T-helper 1 cell (primary cell): ENCODE measurements around the gene ZNF839.

ENCODE experiments used
- DNase-seq, 5 donors: peaks; one replicate each; pipeline ENCODE4 v3.0.0-alpha.2; 2012 to 2020

ZNF839 gene

DNA sequence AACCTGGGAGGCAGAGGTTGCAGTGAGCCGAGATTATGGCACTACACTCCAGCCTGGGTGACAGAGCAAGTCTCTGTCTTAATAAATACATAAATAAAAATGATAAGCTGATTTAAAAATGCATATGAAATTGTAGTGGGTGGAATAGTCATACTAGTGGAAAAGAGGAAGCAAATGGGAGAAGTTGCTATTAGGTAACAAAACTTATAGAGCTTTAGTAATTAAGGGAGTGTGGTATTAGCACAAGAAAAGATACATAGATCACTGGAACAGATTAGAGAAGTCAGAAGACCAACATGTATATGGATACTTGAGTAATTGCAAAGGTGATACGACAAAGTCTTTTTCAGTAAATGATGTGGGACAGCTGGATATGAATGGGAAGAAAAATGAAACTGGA, 69.7 kb downstream of the ZNF839 start:
- no peak for DNase-seq

DNA sequence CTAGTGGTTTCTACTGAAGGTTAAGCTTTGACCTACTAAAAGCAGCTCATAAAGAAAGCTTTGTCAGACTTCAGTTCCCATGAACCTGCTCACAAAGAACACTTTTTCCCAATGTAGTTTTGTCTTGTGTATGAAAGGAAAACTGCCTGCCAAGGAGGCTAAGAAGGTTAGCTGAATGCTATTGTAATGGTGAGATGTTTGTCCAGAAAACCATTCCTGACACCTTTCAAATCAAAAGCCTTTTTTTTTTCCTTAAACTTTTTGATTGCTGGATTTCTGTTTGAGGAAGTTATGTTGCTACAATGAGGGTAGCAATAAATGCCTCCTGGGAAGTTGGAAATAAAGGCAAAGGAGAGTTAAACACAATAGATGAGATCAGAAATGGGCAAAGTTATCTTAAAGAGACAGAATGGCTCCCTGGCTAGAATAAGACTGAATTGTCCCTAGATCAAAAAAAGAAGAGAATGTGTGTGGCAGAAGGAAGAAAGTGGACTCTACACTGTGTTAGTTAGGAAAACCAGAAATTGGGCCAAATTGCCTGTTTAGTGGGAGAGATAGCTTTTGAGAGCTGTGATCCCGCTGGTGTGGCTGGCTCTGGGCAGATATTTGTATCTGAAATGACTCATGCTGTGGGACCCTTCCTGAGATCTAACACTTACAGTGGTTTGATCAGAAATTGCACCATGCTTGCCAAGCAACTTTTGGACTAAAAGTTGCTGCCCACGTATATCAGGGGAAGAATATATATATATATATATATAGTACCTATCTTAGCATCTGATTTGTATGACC, 70.7 kb downstream of the ZNF839 start:
- no peak for DNase-seq
